DLD1 (cell line): ENCODE measurements around the gene MYO5B.

Experiments
- in situ Hi-C: cut with HindIII; loops from 2 replicates; pipeline ENCODE4 v1.10.0; 2017; ENCODE audit warnings: low sequenced_read_pairs

The MYO5B gene

DNA sequence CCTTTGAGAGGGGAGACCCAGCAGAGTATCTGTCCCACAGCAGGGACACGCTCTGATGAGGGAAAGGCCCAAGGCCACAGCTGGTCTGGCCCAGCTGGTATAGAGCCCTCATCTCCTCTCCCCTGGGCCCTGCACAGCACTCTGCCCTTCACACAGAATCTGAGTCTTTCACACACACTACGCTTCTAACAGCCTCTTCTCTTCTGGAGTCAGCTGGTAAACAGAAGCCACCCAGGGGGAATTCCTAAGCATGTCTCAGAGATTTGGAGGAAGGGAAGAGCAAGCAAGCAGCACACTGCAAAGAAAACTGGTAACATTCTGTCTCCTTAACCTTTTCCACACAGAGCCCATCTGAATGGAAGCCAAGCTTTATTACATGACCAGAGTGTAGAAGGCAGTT is 260.5 kb downstream of the MYO5B start:
- in situ Hi-C loops = no loop called here

- in situ Hi-C loops = no loop called here
These were observed 261.3 kb downstream of the MYO5B start for GRCh38 chr18:49933530-49934128.

DNA sequence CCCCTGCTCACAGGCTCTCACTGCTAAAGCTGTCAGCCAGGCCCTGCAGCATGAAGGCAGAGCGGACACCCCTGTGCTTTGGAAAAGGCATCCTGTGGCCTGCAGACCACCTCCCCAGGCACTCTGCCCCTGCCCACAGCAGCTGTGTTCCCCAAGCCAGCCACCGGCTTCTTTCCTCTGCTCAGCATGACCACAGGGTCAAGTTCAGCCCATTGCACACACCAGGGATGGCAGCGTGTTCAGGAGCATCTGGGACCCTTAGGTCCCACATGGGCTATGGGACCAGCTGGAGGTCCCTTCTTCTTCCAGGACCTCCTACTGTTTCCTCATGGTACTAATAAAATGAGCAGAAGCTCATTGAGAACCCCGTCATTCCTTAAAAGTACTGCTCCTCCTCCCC is 263.2 kb downstream of the MYO5B start:
- in situ Hi-C loops = no loop called here

- in situ Hi-C loops = no loop called here
These were observed 263.8 kb downstream of the MYO5B start for GRCh38 chr18:49931179-49931578.

DNA sequence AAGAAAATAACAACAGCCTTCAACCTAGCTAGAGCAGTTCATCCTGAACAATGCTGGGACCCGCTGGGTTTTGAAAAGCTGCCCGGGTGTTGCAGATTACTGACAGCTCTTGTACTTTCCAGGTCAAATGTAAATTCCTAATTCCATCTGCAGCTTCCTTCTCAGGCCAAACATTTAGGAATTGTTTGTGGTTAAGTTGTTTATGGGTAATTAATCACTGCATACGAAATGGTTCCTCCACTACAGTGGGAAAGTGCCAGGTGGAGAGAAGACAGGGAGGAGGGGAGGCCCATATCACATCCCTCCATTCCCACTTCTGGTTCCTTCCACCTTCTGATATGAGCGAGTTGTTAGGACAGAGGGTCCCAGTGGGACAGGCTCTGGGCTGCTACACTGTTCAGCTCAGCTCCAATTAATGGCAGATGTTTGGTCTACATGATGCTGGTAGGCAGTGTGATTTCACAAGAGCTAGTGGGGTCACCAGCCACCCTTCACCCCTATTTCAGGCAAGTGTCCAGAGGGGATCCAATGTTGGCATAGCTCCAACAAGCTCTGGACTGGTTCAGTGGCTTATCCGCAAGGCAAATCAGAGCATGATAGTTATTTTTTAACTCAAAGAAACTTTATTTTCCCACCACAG is 268.7 kb downstream of the MYO5B start:
- in situ Hi-C loops = no loop called here

DNA sequence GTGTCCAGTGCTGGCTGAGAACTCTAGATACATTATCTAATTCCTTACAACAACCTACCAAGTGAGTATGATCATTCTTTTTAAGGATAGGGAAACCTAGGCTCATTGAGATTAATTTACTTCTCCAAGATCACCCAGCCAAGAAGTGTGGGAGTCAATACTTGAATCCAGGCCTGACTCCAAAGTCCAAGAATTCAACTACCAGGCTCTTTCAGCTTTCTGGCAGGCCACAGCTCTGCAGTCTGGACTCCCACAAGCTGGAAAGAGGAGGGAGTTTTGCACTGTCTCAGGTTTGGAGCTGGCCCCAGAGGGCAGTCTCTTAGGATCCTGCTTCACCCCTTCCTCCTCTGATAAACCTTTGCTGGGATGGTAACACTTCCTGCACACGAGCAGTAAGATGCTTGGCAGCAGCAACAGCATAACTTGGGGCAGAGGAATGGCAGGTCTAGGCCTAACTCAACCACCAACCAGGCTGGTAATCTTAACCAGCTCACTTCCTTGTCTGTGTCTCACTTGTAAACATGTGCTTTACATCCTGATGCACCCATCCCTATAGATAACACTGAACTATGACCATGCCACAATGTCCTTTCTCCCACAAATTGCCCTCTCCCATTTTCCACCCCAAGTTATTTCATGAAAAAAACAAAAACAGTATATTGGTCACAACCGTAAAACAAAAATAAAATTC is 270.5 kb downstream of the MYO5B start:
- in situ Hi-C loops = no loop called here

GRCh38 chr18:49922228-49922627 is 272.7 kb downstream of the MYO5B start:
- in situ Hi-C loops = no loop called here

- in situ Hi-C loops = no loop called here
These were observed 273.5 kb downstream of the MYO5B start for GRCh38 chr18:49921318-49921985.

- in situ Hi-C loops = no loop called here
These were observed 274.2 kb downstream of the MYO5B start for GRCh38 chr18:49920731-49921130.

GRCh38 chr18:49917742-49918141 is 277.2 kb downstream of the MYO5B start:
- in situ Hi-C loops = no loop called here

DNA sequence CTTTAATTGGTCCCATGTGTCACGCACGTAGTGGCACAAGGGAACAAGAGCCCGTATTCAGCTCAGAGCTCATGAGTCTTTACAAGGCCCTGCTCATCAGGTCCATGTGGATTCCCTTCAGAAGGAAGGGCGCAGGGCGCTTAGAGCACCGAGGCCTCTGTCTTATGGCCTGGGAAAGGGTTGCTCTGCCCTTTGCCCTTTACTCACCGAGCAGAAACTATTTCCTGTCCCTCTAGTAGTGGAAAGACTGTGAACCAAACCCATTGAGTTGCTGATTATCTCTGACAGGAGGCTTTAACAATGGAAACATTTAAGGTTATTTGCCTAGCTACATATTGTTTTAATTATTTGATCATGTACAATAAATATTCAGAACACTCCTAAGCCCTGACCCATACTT is 279.6 kb downstream of the MYO5B start:
- in situ Hi-C loops = no loop called here

GRCh38 chr18:49913221-49913620 is 281.7 kb downstream of the MYO5B start:
- in situ Hi-C loops = no loop called here

DNA sequence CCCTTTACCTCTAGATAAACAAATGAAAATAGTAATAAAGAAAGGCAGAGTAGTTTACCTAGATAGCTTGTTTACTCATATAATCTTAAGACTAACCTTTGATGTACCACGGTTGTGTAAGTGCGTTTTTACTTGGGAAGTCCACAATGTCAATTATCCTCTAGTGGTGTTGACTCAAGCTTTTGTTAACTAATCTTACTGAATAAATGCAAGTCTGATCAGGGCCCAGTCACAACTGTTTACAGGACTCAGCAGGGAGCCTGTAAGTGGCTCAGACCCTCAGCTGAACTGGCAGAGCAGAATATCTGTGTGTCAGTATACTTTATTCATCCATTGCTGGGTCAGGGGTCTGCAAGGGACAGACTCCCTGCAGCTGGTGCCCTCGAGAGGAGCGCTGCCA is 283.5 kb downstream of the MYO5B start:
- in situ Hi-C loops = no loop called here

- in situ Hi-C loops = no loop called here
These were observed 284.0 kb downstream of the MYO5B start for GRCh38 chr18:49910986-49911385.

- in situ Hi-C loops = no loop called here
These were observed 284.9 kb downstream of the MYO5B start for GRCh38 chr18:49910019-49910418.

DNA sequence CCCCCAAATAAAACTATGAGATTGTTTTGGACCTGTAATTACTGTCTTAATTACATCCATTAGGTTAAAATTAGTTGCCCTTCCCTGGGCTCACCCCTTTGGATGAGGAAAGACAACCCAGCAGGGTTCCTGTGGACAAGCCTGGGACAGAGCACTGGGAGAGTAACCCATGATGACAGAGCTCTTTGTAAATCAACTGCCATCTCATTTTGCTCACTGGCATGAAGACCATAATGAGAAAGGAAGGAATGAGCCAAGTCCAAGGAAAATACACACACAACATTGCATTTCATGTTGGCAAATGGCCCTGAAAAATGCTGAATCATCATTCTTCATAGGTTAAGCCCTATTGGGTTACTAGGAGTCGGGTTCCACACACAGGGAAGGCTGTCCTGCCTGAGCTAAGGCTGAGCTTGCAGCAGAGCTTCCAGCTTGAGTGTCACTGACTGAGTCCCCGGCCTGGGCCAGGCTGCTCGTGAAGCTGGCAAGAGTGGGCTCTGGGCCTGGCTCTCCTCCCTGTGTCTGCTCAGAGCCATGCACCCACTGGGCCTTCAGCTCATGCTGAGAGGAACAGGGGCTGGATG is 287.5 kb downstream of the MYO5B start:
- in situ Hi-C loops = no loop called here

DNA sequence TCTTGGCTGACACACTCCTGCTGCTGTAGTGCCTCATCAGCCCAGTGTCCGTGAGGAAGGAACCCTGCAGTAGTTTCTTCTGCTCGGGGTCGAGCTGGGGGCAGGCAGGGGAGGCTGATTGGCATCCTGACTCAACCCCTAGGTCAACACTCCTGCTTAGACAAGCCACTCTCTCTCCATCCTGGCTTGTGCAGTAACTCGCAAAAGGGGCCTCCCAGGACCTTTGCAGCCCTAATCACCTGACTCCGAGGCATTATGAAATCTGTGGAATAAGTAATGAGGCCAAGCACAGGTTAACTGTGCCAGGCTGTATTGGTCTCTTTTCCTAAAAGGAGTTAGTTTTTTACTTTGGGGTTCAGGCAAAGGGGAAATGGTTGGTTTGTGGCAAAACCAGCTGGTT is 289.2 kb downstream of the MYO5B start:
- in situ Hi-C loops = no loop called here

- in situ Hi-C loops = no loop called here
These were observed 289.9 kb downstream of the MYO5B start for GRCh38 chr18:49904871-49905555.

DNA sequence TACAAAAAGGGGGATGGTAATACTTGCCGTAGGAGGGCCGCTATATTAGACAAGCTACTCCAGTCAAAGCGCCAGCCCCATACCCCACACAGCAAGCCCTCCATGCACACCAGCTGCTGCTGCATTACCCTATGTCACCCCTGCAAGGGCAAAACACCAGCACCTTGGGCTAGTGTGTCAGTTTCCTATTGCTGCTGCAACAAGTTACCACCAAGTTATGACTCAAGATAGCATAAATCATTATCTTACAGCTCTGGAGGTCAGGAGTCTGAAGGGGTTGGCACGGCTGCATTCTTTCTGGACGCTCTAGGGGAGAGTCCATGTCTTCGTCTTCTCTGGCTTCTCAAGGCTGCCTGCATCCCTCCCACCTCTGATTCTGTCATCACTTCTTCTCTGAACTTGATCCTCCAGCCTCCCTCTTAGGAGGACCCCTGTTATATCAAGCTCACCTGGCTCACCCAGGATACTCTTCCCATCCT is 293.0 kb downstream of the MYO5B start:
- in situ Hi-C loops = no loop called here

GRCh38 chr18:49899657-49900330 is 295.2 kb downstream of the MYO5B start:
- in situ Hi-C loops = no loop called here
